HG03108 (cell line): Measurements from ENCODE around the gene CDC42EP4.
"Not testable (repeated sequence)": the region's sequence is repeated elsewhere in the genome, so short reads cannot be mapped to it uniquely, and the experiment has no call there.

Experiments
- ATAC-seq: cut with Tn5 transposase; IDR thresholded peaks from one replicate; pipeline ENCODE4 v1.9.1; 2021; ENCODE audit warnings: moderate library complexity; ENCODE audit not compliant: unreplicated experiment

CDC42EP4 gene

GRCh38 chr17:73320601-73321264 lies 8.9 kb upstream of the CDC42EP4 start:
- ATAC-seq = no peak

GRCh38 chr17:73319766-73320165 lies 8.0 kb upstream of the CDC42EP4 start:
- no peak for ATAC-seq

- no peak for ATAC-seq
Observed at GRCh38 chr17:73318836-73319235, 7.0 kb upstream of the CDC42EP4 start.

- ATAC-seq = no peak
Observed at GRCh38 chr17:73318427-73318813, 6.6 kb upstream of the CDC42EP4 start.

GRCh38 chr17:73317513-73318426 lies 6.0 kb upstream of the CDC42EP4 start:
- ATAC-seq = no peak

GRCh38 chr17:73316919-73317505 lies 5.2 kb upstream of the CDC42EP4 start:
- ATAC-seq = peak; percentile 61

GRCh38 chr17:73315471-73315870 lies 3.7 kb upstream of the CDC42EP4 start:
- no peak for ATAC-seq

- ATAC-seq = no peak
Observed at GRCh38 chr17:73313526-73314127, 1.8 kb upstream of the CDC42EP4 start.

- not testable (repeated sequence) for ATAC-seq
Observed at GRCh38 chr17:73312887-73313286, 1.1 kb upstream of the CDC42EP4 start.

- peak; percentile 3 for ATAC-seq
Observed at GRCh38 chr17:73311428-73311780, 397 bp downstream of the CDC42EP4 start.

GRCh38 chr17:73309727-73310596 lies 1.8 kb downstream of the CDC42EP4 start:
- ATAC-seq = no peak

- not testable (repeated sequence) for ATAC-seq
Observed at GRCh38 chr17:73308959-73309358, 2.8 kb downstream of the CDC42EP4 start.

- no peak for ATAC-seq
Observed at GRCh38 chr17:73308017-73308823, 3.6 kb downstream of the CDC42EP4 start.

- no peak for ATAC-seq
Observed at GRCh38 chr17:73307130-73307529, 4.7 kb downstream of the CDC42EP4 start.

- no peak for ATAC-seq
Observed at GRCh38 chr17:73305845-73306836, 5.7 kb downstream of the CDC42EP4 start.

- ATAC-seq = no peak
Observed at GRCh38 chr17:73304971-73305812, 6.6 kb downstream of the CDC42EP4 start.

- ATAC-seq = no peak
Observed at GRCh38 chr17:73304438-73304837, 7.4 kb downstream of the CDC42EP4 start.

- ATAC-seq = no peak
Observed at GRCh38 chr17:73302189-73302588, 9.6 kb downstream of the CDC42EP4 start.
